MM.1S (cell line): Measurements from ENCODE around the gene PCYOX1L.

ENCODE experiments used
- EZH2 ChIP-seq: fragments of 300-600 bp; sonication (generic); optimal IDR thresholded peaks from 2 replicates; pipeline ENCODE3; 2017; ENCODE audit warnings: low read depth, mild to moderate bottlenecking, antibody characterized with exemption, low read length, mixed read lengths
- EZH2phosphoT487 ChIP-seq: fragments of 300-600 bp; sonication (generic); IDR thresholded peaks from 2 replicates; pipeline ENCODE4 v1.6.1; 2018; ENCODE audit warnings: antibody characterized with exemption, low read length
- TF ChIP-seq, protein P1 (sequence below): fragments of 300-600 bp; sonication (generic); IDR thresholded peaks from 2 replicates; pipeline ENCODE4 v1.5.1; 2016; ENCODE audit warnings: antibody characterized with exemption, low read length, mixed read lengths

GRCh38 chr5:149399775-149400174 is 41.9 kb downstream of the PCYOX1L start:
- TF ChIP-seq EZH2 = no peak
- TF ChIP-seq, protein P1, sequence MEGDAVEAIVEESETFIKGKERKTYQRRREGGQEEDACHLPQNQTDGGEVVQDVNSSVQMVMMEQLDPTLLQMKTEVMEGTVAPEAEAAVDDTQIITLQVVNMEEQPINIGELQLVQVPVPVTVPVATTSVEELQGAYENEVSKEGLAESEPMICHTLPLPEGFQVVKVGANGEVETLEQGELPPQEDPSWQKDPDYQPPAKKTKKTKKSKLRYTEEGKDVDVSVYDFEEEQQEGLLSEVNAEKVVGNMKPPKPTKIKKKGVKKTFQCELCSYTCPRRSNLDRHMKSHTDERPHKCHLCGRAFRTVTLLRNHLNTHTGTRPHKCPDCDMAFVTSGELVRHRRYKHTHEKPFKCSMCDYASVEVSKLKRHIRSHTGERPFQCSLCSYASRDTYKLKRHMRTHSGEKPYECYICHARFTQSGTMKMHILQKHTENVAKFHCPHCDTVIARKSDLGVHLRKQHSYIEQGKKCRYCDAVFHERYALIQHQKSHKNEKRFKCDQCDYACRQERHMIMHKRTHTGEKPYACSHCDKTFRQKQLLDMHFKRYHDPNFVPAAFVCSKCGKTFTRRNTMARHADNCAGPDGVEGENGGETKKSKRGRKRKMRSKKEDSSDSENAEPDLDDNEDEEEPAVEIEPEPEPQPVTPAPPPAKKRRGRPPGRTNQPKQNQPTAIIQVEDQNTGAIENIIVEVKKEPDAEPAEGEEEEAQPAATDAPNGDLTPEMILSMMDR = no peak
- TF ChIP-seq EZH2phosphoT487 = no peak
